Liver (tissue), 9 donors: Measurements from ENCODE around the gene ARHGEF25. TPM values are rescaled to one million over a fixed set of nuclear protein-coding genes. Genes with fewer than 3 reads are reported as not detected.
"Not testable (repeated sequence)": the region's sequence is repeated elsewhere in the genome, so short reads cannot be mapped to it uniquely, and the experiment has no call there.

Experiments
- DNase-seq: peaks from one replicate; pipeline ENCODE4 v3.0.0-alpha.2; 2017; ENCODE audit warnings: low spot score
- H3K27ac ChIP-seq, 2 donors: one replicate each; pipeline ENCODE4 v1.7.0; 2013; ENCODE audit warnings: inconsistent platforms in 2 of 2, low read length in 2 of 2, control low read depth in 1 of 2, low read depth in 1 of 2, mild to moderate bottlenecking in 1 of 2
- H3K27me3 ChIP-seq, 4 donors: one replicate each; pipeline versions ENCODE4 v1.6.1 to v1.7.0; 2013; ENCODE audit warnings: low read length in 3 of 4, inconsistent platforms in 1 of 4, mild to moderate bottlenecking in 1 of 4, moderate library complexity in 1 of 4; ENCODE audit not compliant: control insufficient read depth in 4 of 4, insufficient read depth in 4 of 4
- H3K36me3 ChIP-seq, 4 donors: one replicate each; pipeline versions ENCODE4 v1.6.1 to v1.7.0; 2013; ENCODE audit warnings: low read length in 3 of 4, mild to moderate bottlenecking in 3 of 4, low read depth in 1 of 4, moderate library complexity in 1 of 4; ENCODE audit not compliant: control insufficient read depth in 4 of 4, insufficient read depth in 3 of 4
- H3K4me1 ChIP-seq, 4 donors: one replicate each; pipeline versions ENCODE4 v1.6.1 to v1.7.0; 2013; ENCODE audit warnings: low read length in 3 of 4, mild to moderate bottlenecking in 3 of 4, moderate library complexity in 1 of 4; ENCODE audit not compliant: control insufficient read depth in 4 of 4, insufficient read depth in 4 of 4
- H3K4me3 ChIP-seq, 3 donors: one replicate each; pipeline versions ENCODE4 v1.6.1 to v1.7.0; 2013; ENCODE audit warnings: low read length in 3 of 3, control low read depth in 1 of 3, low read depth in 1 of 3, mild to moderate bottlenecking in 1 of 3
- H3K9ac ChIP-seq, 2 donors: one replicate each; pipeline ENCODE4 v1.7.0; 2013; ENCODE audit warnings: low read length in 2 of 2, mild to moderate bottlenecking in 2 of 2, moderate library complexity in 2 of 2, control low read depth in 1 of 2, low read depth in 1 of 2
- H3K9me3 ChIP-seq, 4 donors: one replicate each; pipeline versions ENCODE4 v1.6.1 to v1.7.0; 2013; ENCODE audit warnings: low read length in 3 of 4; ENCODE audit not compliant: control insufficient read depth in 4 of 4
- FOXA1 ChIP-seq: IDR thresholded peaks from 2 replicates; pipeline ENCODE4 v1.6.1; 2016; ENCODE audit warnings: antibody characterized with exemption
- FOXA2 ChIP-seq: IDR thresholded peaks from 2 replicates; pipeline ENCODE4 v1.6.1; 2016; ENCODE audit warnings: antibody characterized with exemption
- GABPA ChIP-seq, 2 donors: IDR thresholded peaks in 1 of 2; conservative IDR thresholded peaks in 1 of 2; 2 replicates each; pipeline ENCODE4 v1.6.1; 2016; ENCODE audit warnings: antibody characterized with exemption in 2 of 2, mild to moderate bottlenecking in 1 of 2, moderate library complexity in 1 of 2
- HNF4A ChIP-seq, 2 donors: conservative IDR thresholded peaks; 2 replicates each; pipeline ENCODE4 v1.6.1; 2016; ENCODE audit warnings: antibody characterized with exemption in 2 of 2, mild to moderate bottlenecking in 2 of 2
- HNF4G ChIP-seq: IDR thresholded peaks from 2 replicates; pipeline ENCODE4 v1.6.1; 2016; ENCODE audit warnings: antibody characterized with exemption
- JUND ChIP-seq, 2 donors: IDR thresholded peaks; 2 replicates each; pipeline ENCODE4 v1.6.1; 2016; ENCODE audit warnings: antibody characterized with exemption in 2 of 2
- NR2F2 ChIP-seq: IDR thresholded peaks from 2 replicates; pipeline ENCODE4 v1.6.1; 2016; ENCODE audit warnings: antibody characterized with exemption
- RAD21 ChIP-seq, 2 donors: IDR thresholded peaks; 2 replicates each; pipeline ENCODE4 v1.6.1; 2016; ENCODE audit warnings: antibody characterized with exemption in 2 of 2, mild to moderate bottlenecking in 2 of 2
- RXRA ChIP-seq, 2 donors: IDR thresholded peaks; 2 replicates each; pipeline ENCODE4 v1.6.1; 2017 to 2018; ENCODE audit warnings: antibody characterized with exemption in 2 of 2, mild to moderate bottlenecking in 1 of 2
- SP1 ChIP-seq: IDR thresholded peaks from 2 replicates; pipeline ENCODE4 v1.6.1; 2018; ENCODE audit warnings: antibody characterized with exemption, mild to moderate bottlenecking
- TAF1 ChIP-seq: conservative IDR thresholded peaks from 2 replicates; pipeline ENCODE4 v1.6.1; 2016; ENCODE audit warnings: antibody characterized with exemption, mild to moderate bottlenecking
- YY1 ChIP-seq: IDR thresholded peaks from 2 replicates; pipeline ENCODE4 v1.6.1; 2016; ENCODE audit warnings: antibody characterized with exemption, mild to moderate bottlenecking
- WGBS: extraction: QIAGEN DNeasy Blood & Tissue Kit; methylation state at CpG from one replicate; pipeline ENCODE4 v1.1.7; 2013; 5-methylcytosine and 5-hydroxymethylcytosine counted together
- polyA plus RNA-seq, 2 donors: library from polyadenylated mRNA; stranded (reverse) in 1 of 2; unstranded in 1 of 2; fragments of 200-250 nt in 1 of 2; fragments of >200 nt in 1 of 2; fragmentation: Nextera tagmentation in 1 of 2; extraction: Ambion mirVana in 1 of 2; gene quantifications; one replicate each; pipeline versions ENCODE4 v1.2.1 to v1.2.3, GENCODE V29; 2013 to 2015
- total RNA-seq, 2 donors: library from RNA; depleted of rRNA; stranded (reverse); fragments of >200 nt; gene quantifications; one replicate each; pipeline ENCODE4 v1.2.3, GENCODE V29; 2014
- TF ChIP-seq, protein P1 (sequence below): IDR thresholded peaks from 2 replicates; pipeline ENCODE4 v1.6.1; 2016; ENCODE audit warnings: antibody characterized with exemption
- TF ChIP-seq, protein P2 (sequence below): IDR thresholded peaks from 2 replicates; pipeline ENCODE4 v1.6.1; 2016; ENCODE audit warnings: antibody characterized with exemption
- TF ChIP-seq, protein P3 (sequence below): IDR thresholded peaks from 2 replicates; pipeline ENCODE4 v1.6.1; 2016; ENCODE audit warnings: antibody characterized with exemption, mild to moderate bottlenecking
- TF ChIP-seq, protein P4 (sequence below): fragments of 150-350 bp; IDR thresholded peaks from 2 replicates; pipeline ENCODE4 v1.5.1; 2017; ENCODE audit warnings: improper control_type of control experiment, low read depth, low read length; ENCODE audit not compliant: missing input control
- donor health status: healthy.
- donor health status: healthy.
- donor health status: healthy.
- donor health status: healthy.
- donor health status: healthy.

The ARHGEF25 gene
- total and polyA plus RNA-seq, 4 donors: 0.57 to 2.3 (median 1.9) TPM

DNA sequence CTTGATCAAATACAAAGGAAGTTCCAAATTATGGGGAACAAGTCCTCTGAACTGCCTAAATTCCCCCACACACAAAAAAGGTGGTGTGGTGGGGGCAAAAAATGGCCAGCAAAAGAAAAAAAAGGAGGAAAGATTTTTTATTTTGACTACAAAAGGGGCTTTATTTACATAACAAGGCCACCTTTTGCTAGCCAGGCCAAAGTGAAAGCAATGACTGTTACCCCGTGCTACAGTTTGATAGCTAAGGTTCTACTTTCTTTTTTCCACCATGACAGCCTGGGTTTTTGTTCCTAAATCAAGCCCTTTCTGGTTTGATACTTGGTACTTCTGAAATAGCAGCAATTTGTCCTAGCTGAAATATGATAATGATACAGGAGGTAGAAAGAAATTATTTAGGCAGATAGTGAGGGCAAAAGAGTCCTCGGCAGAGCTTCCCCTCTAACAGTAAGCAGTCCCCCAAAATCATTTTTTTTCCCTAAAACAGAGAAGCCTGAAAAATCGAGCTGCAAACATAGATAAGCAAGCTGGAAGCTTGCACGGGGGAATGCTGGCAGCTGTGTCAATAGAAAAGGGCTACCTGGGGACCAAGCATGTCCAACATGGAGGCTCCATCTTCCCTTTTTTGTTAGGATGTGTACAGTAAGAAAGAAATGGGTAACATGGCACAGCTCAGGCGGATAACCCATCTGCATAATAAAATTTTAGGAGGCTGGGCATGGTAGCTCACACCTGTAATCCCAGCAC is 30.6 kb downstream of the ARHGEF25 start (continued):
- TF ChIP-seq, protein P1, sequence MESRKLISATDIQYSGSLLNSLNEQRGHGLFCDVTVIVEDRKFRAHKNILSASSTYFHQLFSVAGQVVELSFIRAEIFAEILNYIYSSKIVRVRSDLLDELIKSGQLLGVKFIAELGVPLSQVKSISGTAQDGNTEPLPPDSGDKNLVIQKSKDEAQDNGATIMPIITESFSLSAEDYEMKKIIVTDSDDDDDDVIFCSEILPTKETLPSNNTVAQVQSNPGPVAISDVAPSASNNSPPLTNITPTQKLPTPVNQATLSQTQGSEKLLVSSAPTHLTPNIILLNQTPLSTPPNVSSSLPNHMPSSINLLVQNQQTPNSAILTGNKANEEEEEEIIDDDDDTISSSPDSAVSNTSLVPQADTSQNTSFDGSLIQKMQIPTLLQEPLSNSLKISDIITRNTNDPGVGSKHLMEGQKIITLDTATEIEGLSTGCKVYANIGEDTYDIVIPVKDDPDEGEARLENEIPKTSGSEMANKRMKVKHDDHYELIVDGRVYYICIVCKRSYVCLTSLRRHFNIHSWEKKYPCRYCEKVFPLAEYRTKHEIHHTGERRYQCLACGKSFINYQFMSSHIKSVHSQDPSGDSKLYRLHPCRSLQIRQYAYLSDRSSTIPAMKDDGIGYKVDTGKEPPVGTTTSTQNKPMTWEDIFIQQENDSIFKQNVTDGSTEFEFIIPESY: no peak
- no peak for TF ChIP-seq TAF1

DNA sequence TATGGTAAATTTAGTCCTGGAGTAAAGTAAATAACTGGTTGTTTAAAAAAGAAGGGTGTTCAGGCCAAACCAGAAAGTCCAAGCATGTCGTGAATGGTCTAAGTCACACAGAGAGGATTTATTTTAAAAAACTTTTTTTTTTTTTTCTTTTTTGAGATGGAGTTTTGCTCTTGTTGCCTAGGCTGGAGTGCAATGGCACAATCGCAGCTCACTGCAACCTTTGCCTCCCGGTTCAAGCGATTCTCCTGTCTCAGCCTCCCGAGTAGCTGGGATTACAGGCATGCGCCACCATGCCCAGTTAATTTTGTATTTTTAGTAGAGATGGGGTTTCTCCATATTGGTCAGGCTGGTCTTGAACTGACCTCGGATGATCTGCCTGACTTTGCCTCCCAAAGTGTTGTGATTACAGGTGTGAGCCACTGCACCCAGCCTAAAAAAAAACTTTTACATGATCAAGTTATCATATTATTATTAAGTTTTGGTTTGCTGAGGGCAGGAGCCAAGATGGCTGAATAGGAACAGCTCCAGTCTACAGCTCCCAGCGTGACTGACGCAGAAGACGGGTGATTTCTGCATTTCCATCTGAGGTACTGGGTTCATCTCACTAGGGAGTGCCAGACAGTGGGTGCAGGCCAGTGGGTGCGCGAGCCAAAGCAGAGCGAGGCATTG is 34.9 kb downstream of the ARHGEF25 start:
- H3K9me3 ChIP-seq, H3K27ac ChIP-seq, H3K36me3 ChIP-seq, H3K9ac ChIP-seq, H3K4me1 ChIP-seq, DNase-seq, H3K4me3 ChIP-seq, H3K27me3 ChIP-seq: not testable (repeated sequence)
- WGBS: 62% methylated on average over 11 of the region's 13 CpGs

DNA sequence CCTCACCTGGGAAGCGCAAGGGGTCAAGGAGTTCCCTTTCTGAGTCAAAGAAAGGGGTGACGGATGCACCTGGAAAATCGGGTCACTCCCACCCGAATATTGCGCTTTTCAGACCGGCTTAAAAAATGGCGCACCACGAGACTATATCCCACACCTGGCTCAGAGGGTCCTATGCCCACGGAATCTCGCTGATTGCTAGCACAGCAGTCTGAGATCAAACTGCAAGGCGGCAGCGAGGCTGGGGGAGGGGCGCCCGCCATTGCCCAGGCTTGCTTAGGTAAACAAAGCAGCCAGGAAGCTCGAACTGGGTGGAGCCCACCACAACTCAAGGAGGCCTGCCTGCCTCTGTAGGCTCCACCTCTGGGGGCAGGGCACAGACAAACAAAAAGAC is 35.4 kb downstream of the ARHGEF25 start:
- H3K4me3 ChIP-seq, H3K27me3 ChIP-seq, H3K9ac ChIP-seq, H3K9me3 ChIP-seq, H3K27ac ChIP-seq, DNase-seq, H3K36me3 ChIP-seq, H3K4me1 ChIP-seq: not testable (repeated sequence)
- 96% methylated on average over 10 of the region's 15 CpGs for WGBS

DNA sequence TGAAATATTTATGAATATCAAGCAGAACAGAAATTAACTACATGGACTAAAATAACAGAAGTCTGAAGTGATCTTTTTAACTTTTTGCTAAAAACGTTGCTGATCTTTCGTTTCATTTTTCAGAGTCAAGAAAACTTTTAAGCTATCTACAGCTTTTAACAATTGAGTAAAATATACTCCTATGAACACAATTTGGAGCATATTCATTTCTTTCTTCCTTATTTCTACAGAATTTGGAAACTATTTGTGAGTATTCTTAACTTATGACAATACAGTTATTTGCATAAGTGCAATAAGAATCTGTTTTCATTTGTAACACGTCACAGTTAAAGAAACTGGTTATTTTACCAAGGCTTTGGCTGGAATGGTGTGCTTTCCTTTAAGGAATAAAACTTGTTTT is 42.8 kb downstream of the ARHGEF25 start:
- WGBS: 70% methylated on average over 3 of the region's 3 CpGs
- Histone ChIP-seq H3K9ac (no peak overlapping the region), H3K4me1 (peaks cover 0 to 5% (median 4%) of the 10 kb centered on the region in 4 donors)
- TF ChIP-seq, protein P2, sequence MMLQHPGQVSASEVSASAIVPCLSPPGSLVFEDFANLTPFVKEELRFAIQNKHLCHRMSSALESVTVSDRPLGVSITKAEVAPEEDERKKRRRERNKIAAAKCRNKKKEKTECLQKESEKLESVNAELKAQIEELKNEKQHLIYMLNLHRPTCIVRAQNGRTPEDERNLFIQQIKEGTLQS: no peak
- no peak for TF ChIP-seq RXRA (IDR thresholded peaks at IDR 0.05)
- no peak for TF ChIP-seq NR2F2
- TF ChIP-seq FOXA2: no peak
- TF ChIP-seq, protein P1: no peak
- no peak for TF ChIP-seq RAD21 (IDR thresholded peaks at IDR 0.05)
- TF ChIP-seq, protein P3, sequence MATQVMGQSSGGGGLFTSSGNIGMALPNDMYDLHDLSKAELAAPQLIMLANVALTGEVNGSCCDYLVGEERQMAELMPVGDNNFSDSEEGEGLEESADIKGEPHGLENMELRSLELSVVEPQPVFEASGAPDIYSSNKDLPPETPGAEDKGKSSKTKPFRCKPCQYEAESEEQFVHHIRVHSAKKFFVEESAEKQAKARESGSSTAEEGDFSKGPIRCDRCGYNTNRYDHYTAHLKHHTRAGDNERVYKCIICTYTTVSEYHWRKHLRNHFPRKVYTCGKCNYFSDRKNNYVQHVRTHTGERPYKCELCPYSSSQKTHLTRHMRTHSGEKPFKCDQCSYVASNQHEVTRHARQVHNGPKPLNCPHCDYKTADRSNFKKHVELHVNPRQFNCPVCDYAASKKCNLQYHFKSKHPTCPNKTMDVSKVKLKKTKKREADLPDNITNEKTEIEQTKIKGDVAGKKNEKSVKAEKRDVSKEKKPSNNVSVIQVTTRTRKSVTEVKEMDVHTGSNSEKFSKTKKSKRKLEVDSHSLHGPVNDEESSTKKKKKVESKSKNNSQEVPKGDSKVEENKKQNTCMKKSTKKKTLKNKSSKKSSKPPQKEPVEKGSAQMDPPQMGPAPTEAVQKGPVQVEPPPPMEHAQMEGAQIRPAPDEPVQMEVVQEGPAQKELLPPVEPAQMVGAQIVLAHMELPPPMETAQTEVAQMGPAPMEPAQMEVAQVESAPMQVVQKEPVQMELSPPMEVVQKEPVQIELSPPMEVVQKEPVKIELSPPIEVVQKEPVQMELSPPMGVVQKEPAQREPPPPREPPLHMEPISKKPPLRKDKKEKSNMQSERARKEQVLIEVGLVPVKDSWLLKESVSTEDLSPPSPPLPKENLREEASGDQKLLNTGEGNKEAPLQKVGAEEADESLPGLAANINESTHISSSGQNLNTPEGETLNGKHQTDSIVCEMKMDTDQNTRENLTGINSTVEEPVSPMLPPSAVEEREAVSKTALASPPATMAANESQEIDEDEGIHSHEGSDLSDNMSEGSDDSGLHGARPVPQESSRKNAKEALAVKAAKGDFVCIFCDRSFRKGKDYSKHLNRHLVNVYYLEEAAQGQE: no peak
- TF ChIP-seq SP1: no peak
- no peak for TF ChIP-seq TAF1
- TF ChIP-seq FOXA1: no peak
- TF ChIP-seq JUND (IDR thresholded peaks at IDR 0.05): no peak
- no peak for TF ChIP-seq GABPA (IDR thresholded peaks at IDR 0.05 in 1 of 2, conservative IDR thresholded peaks at IDR 0.05 in 1 of 2)
- no peak for TF ChIP-seq HNF4G
- TF ChIP-seq, protein P4, sequence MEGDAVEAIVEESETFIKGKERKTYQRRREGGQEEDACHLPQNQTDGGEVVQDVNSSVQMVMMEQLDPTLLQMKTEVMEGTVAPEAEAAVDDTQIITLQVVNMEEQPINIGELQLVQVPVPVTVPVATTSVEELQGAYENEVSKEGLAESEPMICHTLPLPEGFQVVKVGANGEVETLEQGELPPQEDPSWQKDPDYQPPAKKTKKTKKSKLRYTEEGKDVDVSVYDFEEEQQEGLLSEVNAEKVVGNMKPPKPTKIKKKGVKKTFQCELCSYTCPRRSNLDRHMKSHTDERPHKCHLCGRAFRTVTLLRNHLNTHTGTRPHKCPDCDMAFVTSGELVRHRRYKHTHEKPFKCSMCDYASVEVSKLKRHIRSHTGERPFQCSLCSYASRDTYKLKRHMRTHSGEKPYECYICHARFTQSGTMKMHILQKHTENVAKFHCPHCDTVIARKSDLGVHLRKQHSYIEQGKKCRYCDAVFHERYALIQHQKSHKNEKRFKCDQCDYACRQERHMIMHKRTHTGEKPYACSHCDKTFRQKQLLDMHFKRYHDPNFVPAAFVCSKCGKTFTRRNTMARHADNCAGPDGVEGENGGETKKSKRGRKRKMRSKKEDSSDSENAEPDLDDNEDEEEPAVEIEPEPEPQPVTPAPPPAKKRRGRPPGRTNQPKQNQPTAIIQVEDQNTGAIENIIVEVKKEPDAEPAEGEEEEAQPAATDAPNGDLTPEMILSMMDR: no peak
- no peak for TF ChIP-seq HNF4A (conservative IDR thresholded peaks at IDR 0.05)
- no peak for TF ChIP-seq YY1

More for the DNA sequence above, 42.8 kb downstream of the ARHGEF25 start:
- no peaks in the 10 kb centered on the region for H3K9me3 ChIP-seq
- H3K27ac ChIP-seq: no peak overlapping the region
- H3K36me3 ChIP-seq: no peaks in the 10 kb centered on the region
- H3K27me3 ChIP-seq: no peaks in the 10 kb centered on the region
- H3K4me3 ChIP-seq: no peak overlapping the region
- no peak for DNase-seq
